NCI-H1694 treated with DMSO at 0.1 percent for 48 hours (cell line): ENCODE measurements around the gene CYP3A4.
"Not testable (repeated sequence)": the region's sequence is repeated elsewhere in the genome, so short reads cannot be mapped to it uniquely, and the experiment has no call there.

Experiments used
- DNase-seq: peaks from one replicate; lab custom pipeline; 2025; lab: John Stamatoyannopoulos, UW

The CYP3A4 gene

GRCh38 chr7:99752356-99752755 lies 31.6 kb downstream of the CYP3A4 start:
- no peak for DNase-seq

GRCh38 chr7:99751322-99752052 lies 32.5 kb downstream of the CYP3A4 start:
- DNase-seq: not testable (repeated sequence)

- DNase-seq: no peak
Observed at GRCh38 chr7:99748846-99749579, 35.0 kb downstream of the CYP3A4 start.

- DNase-seq: not testable (repeated sequence)
Observed at GRCh38 chr7:99746915-99747314, 37.1 kb downstream of the CYP3A4 start.

GRCh38 chr7:99745395-99745794 lies 38.6 kb downstream of the CYP3A4 start:
- DNase-seq: not testable (repeated sequence)

GRCh38 chr7:99742737-99743394 lies 41.1 kb downstream of the CYP3A4 start:
- no peak for DNase-seq

GRCh38 chr7:99741441-99741795 lies 42.6 kb downstream of the CYP3A4 start:
- DNase-seq: no peak

GRCh38 chr7:99740573-99741440 lies 43.2 kb downstream of the CYP3A4 start:
- no peak for DNase-seq

GRCh38 chr7:99739699-99740572 lies 44.0 kb downstream of the CYP3A4 start:
- DNase-seq: no peak

- DNase-seq: no peak
Observed at GRCh38 chr7:99737726-99738125, 46.3 kb downstream of the CYP3A4 start.

- DNase-seq: not testable (repeated sequence)
Observed at GRCh38 chr7:99736667-99737066, 47.3 kb downstream of the CYP3A4 start.

GRCh38 chr7:99734987-99735386 lies 49.0 kb downstream of the CYP3A4 start, which contains the start of gene CYP3A7:
Gene CYP3A7, minus strand, starts transcription at chr7:99735196. Its CDS starts 103 bp downstream, at chr7:99735093.
- DNase-seq: no peak

GRCh38 chr7:99733448-99733847 lies 50.5 kb downstream of the CYP3A4 start:
- no peak for DNase-seq

- no peak for DNase-seq
Observed at GRCh38 chr7:99733003-99733402, 51.0 kb downstream of the CYP3A4 start.

GRCh38 chr7:99731638-99732374 lies 52.2 kb downstream of the CYP3A4 start:
- no peak for DNase-seq

- no peak for DNase-seq
Observed at GRCh38 chr7:99730992-99731391, 53.0 kb downstream of the CYP3A4 start.

GRCh38 chr7:99730238-99730810 lies 53.7 kb downstream of the CYP3A4 start:
- DNase-seq: no peak

GRCh38 chr7:99729486-99730237 lies 54.3 kb downstream of the CYP3A4 start:
- DNase-seq: no peak

- DNase-seq: no peak
Observed at GRCh38 chr7:99728615-99729014, 55.4 kb downstream of the CYP3A4 start.
